ENCODE measurements around the gene PPP3R1.
"Not testable (repeated sequence)": the region's sequence is repeated elsewhere in the genome, so short reads cannot be mapped to it uniquely, and the experiment has no call there.

PPP3R1 gene

DNA sequence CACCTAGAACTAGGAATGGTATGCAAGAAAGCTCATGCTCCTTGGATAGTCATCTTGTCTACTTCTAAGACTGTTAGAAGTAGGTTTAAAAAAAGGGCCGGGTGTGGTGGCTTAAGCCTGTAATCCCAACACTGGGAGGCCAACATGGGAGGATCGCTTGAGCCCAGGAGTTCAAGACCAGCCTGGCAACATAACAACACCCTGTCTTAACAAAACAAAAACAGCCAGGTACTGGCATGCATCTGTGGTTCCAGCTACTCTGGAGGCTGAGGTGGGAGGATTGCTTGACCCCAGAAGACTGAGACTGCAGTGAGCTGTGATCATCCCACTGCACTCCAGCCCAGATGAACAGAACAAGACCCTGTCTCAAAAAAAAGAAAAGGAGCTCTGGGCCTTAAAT, 74.8 kb downstream of the PPP3R1 start:
- H3K79me2 ChIP-seq (ENCODE audit: insufficient read depth, low read depth), result no peaks in the 10 kb centered on the region
- H3K4me2 ChIP-seq, result no peak overlapping the region
- no peaks in the 10 kb centered on the region for H3K27me3 ChIP-seq (ENCODE audit: insufficient read depth, low read depth)
- no peak overlapping the region for H3K27ac ChIP-seq
- no peak overlapping the region for H2AFZ ChIP-seq (ENCODE audit: low read depth)
- H3K9ac ChIP-seq, result no peak overlapping the region
- H3K4me3 ChIP-seq (IDR thresholded peaks at IDR 0.05; ENCODE audit: insufficient read depth, low read depth, low read length), result no peak overlapping the region
- peaks cover 15% of the 10 kb centered on the region; the same call in 1 of the 2 replicates for H3K36me3 ChIP-seq (ENCODE audit: insufficient read depth)
- H4K20me1 ChIP-seq (ENCODE audit: insufficient read depth), result peaks cover 5% of the 10 kb centered on the region; the same call in 1 of the 2 replicates
- no peaks in the 10 kb centered on the region for H3K4me1 ChIP-seq (ENCODE audit: low read depth, poor library complexity, severe bottlenecking)
- TF ChIP-seq, protein P1, sequence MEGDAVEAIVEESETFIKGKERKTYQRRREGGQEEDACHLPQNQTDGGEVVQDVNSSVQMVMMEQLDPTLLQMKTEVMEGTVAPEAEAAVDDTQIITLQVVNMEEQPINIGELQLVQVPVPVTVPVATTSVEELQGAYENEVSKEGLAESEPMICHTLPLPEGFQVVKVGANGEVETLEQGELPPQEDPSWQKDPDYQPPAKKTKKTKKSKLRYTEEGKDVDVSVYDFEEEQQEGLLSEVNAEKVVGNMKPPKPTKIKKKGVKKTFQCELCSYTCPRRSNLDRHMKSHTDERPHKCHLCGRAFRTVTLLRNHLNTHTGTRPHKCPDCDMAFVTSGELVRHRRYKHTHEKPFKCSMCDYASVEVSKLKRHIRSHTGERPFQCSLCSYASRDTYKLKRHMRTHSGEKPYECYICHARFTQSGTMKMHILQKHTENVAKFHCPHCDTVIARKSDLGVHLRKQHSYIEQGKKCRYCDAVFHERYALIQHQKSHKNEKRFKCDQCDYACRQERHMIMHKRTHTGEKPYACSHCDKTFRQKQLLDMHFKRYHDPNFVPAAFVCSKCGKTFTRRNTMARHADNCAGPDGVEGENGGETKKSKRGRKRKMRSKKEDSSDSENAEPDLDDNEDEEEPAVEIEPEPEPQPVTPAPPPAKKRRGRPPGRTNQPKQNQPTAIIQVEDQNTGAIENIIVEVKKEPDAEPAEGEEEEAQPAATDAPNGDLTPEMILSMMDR (conservative IDR thresholded peaks at IDR 0.05; ENCODE audit: low read depth, low read length), result no peak

DNA sequence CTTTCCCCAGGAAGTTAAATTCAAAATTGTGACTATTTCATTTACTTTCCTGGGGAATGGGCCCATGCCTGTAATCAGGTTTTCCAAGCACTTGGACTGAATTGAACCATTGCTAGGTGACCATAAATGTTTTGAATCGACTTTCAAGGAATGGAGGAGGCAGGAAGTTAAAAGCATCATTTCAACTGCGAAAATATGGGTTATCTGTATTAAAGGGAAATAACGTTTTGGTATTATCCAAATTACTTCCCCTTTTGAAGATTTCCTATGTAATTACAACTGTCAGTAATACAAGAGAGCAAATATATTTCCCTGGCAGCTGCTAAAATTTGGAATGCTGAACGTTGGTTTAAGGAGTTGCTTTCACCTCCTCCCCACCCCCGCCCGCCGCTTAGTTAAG, 75.7 kb downstream of the PPP3R1 start:
- H3K9ac ChIP-seq, result no peak overlapping the region
- no peaks in the 10 kb centered on the region for H3K4me1 ChIP-seq (ENCODE audit: low read depth, poor library complexity, severe bottlenecking)
- H4K20me1 ChIP-seq (ENCODE audit: insufficient read depth), result peaks cover 5% of the 10 kb centered on the region; the same call in 1 of the 2 replicates
- H3K4me3 ChIP-seq (IDR thresholded peaks at IDR 0.05; ENCODE audit: insufficient read depth, low read depth, low read length), result no peak overlapping the region
- TF ChIP-seq, protein P1 (conservative IDR thresholded peaks at IDR 0.05; ENCODE audit: low read depth, low read length), result no peak
- H3K27me3 ChIP-seq (ENCODE audit: insufficient read depth, low read depth), result no peaks in the 10 kb centered on the region
- H3K4me2 ChIP-seq, result no peak overlapping the region
- H3K27ac ChIP-seq, result no peak overlapping the region
- H3K79me2 ChIP-seq (ENCODE audit: insufficient read depth, low read depth), result no peaks in the 10 kb centered on the region; the same call in 1 of the 2 replicates
- no peak overlapping the region for H2AFZ ChIP-seq (ENCODE audit: low read depth)
- H3K36me3 ChIP-seq (ENCODE audit: insufficient read depth), result peaks cover 15% of the 10 kb centered on the region; the same call in 1 of the 2 replicates

DNA sequence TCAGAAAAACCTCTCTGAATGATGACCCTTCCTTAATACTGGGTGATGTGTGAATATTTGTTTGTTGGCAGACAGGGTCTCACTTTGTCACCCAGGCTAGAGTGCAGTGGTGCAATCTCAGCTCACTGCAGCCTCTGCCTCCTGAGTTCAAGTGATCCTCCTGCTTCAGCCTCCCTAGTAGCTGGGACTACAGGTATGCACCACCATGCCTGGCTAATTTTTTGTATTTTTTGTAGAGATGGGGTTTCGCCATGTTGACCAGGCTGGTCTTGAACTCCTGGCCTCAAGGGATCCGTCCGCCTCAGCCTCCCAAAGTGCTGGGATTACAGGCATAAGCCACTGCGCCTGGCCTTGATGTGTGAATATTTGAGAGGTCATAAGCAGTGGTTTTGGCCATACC, 77.1 kb downstream of the PPP3R1 start:
- H3K9ac ChIP-seq; H3K27ac ChIP-seq; H2AFZ ChIP-seq (ENCODE audit: low read depth); H3K4me1 ChIP-seq (ENCODE audit: low read depth, poor library complexity, severe bottlenecking); H3K79me2 ChIP-seq (ENCODE audit: insufficient read depth, low read depth); H4K20me1 ChIP-seq (ENCODE audit: insufficient read depth); H3K4me3 ChIP-seq (IDR thresholded peaks at IDR 0.05; ENCODE audit: insufficient read depth, low read depth, low read length); H3K4me2 ChIP-seq; H3K27me3 ChIP-seq (ENCODE audit: insufficient read depth, low read depth): not testable (repeated sequence)
- peaks cover 17% of the 10 kb centered on the region; the same call in 1 of the 2 replicates for H3K36me3 ChIP-seq (ENCODE audit: insufficient read depth)

DNA sequence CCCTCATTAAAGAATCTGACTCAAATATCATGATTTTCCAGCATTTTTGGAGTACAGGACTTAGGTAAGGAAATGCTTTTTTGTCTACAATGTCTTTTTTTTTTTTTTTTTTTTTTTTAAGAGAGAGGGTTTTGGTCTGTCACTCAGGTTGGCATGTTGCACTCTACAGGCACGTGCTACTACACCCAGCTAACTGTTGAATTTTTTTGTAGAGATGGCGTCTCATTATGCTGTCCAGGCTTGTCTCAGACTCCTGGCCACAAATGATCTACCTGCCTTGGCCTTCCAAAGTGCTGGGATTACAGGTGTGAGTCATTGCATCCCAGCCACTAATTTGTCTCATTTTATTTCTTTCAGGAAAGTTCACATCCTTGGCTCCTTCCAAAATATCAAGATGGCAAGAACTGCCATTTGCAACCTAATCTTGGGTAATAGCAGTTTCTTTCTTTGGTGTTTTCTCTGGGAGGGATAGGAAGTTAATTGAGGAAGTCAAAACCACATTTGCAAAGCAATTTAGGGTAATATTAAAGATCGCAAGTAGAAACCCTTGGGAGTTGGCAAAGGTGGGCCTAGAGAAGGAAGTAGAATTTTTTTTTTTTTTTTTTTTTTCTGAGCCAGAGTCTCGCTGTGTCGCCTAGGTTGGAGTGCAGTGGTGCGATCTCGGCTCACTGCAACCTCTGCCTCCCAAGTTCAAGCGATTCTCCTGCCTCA, 79.2 kb downstream of the PPP3R1 start:
- no peak overlapping the region for H3K27ac ChIP-seq
- H3K9ac ChIP-seq, result no peak overlapping the region
- peaks cover 4% of the 10 kb centered on the region; the same call in 1 of the 2 replicates for H3K79me2 ChIP-seq (ENCODE audit: insufficient read depth, low read depth)
- no peaks in the 10 kb centered on the region for H3K4me1 ChIP-seq (ENCODE audit: low read depth, poor library complexity, severe bottlenecking)
- H3K36me3 ChIP-seq (ENCODE audit: insufficient read depth), result peaks cover 17% of the 10 kb centered on the region; the same call in 1 of the 2 replicates
- no peak overlapping the region for H3K4me3 ChIP-seq (IDR thresholded peaks at IDR 0.05; ENCODE audit: insufficient read depth, low read depth, low read length)
- no peaks in the 10 kb centered on the region for H4K20me1 ChIP-seq (ENCODE audit: insufficient read depth)
- H2AFZ ChIP-seq (ENCODE audit: low read depth), result no peak overlapping the region
- TF ChIP-seq, protein P1 (conservative IDR thresholded peaks at IDR 0.05; ENCODE audit: low read depth, low read length), result no peak
- H3K4me2 ChIP-seq, result no peak overlapping the region
- no peaks in the 10 kb centered on the region for H3K27me3 ChIP-seq (ENCODE audit: insufficient read depth, low read depth)

DNA sequence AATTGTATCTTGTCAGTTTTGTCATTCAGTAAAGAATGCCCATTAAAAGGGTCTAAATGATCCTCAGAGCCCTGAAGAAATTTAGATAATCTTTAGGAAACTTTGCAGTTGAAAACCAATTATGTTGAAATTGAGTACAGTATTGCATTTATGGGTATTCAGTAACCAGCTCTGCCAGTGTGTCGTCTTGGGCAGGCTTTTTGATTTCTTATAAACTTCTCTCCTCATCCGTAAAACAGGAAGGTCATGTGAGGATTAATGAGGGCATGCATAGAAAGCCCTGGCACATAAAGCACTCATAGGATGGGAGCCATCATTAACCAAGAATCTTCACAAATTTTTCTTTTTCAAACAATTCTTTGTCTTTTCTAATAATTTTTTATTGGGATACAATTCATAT, 79.8 kb downstream of the PPP3R1 start:
- no peak overlapping the region for H3K4me3 ChIP-seq (IDR thresholded peaks at IDR 0.05; ENCODE audit: insufficient read depth, low read depth, low read length)
- no peaks in the 10 kb centered on the region for H3K27me3 ChIP-seq (ENCODE audit: insufficient read depth, low read depth)
- H3K9ac ChIP-seq, result no peak overlapping the region
- TF ChIP-seq, protein P1 (conservative IDR thresholded peaks at IDR 0.05; ENCODE audit: low read depth, low read length), result no peak
- no peak overlapping the region for H3K27ac ChIP-seq
- no peaks in the 10 kb centered on the region for H3K4me1 ChIP-seq (ENCODE audit: low read depth, poor library complexity, severe bottlenecking)
- no peak overlapping the region for H2AFZ ChIP-seq (ENCODE audit: low read depth)
- no peak overlapping the region for H3K4me2 ChIP-seq
- H4K20me1 ChIP-seq (ENCODE audit: insufficient read depth), result no peaks in the 10 kb centered on the region
- peaks cover 17% of the 10 kb centered on the region; the same call in 1 of the 2 replicates for H3K36me3 ChIP-seq (ENCODE audit: insufficient read depth)
- peaks cover 5% of the 10 kb centered on the region; the same call in 1 of the 2 replicates for H3K79me2 ChIP-seq (ENCODE audit: insufficient read depth, low read depth)
